BE2C (cell line): ENCODE results near the gene PCDHGB2.
"Not testable (repeated sequence)": the region's sequence is repeated elsewhere in the genome, so short reads cannot be mapped to it uniquely, and the experiment has no call there.

Experiments used
- DNase-seq: peaks from one replicate; pipeline ENCODE4 v3.0.0-alpha.2; 2020
- H3K27me3 ChIP-seq: fragments of 250-450 bp; sonication (Bioruptor Pico); 2 replicates; pipeline ENCODE4 v1.5.1; 2020; ENCODE audit warnings: mild to moderate bottlenecking
- H3K36me3 ChIP-seq: fragments of 250-450 bp; sonication (Bioruptor Pico); 2 replicates; pipeline ENCODE4 v1.5.1; 2020; ENCODE audit warnings: mild to moderate bottlenecking
- H3K4me1 ChIP-seq: fragments of 250-450 bp; sonication (Bioruptor Pico); 2 replicates; pipeline ENCODE4 v1.5.1; 2020
- H3K4me3 ChIP-seq: 2 replicates; pipeline ENCODE4 v1.5.1; 2011; ENCODE audit warnings: low read depth, low read length
- H3K9me3 ChIP-seq: fragments of 250-450 bp; sonication (Bioruptor Pico); 2 replicates; pipeline ENCODE4 v1.5.1; 2020
- CTCF ChIP-seq: IDR thresholded peaks from 2 replicates; pipeline ENCODE4 v1.5.1; 2012; ENCODE audit warnings: mild to moderate bottlenecking, low read depth, low read length

PCDHGB2 gene

GRCh38 chr5:141322261-141322660, 37.5 kb upstream of the PCDHGB2 start:
- no peaks in the 10 kb centered on the region for H3K4me1 ChIP-seq
- TF ChIP-seq CTCF = no peak

GRCh38 chr5:141326088-141326854, 33.5 kb upstream of the PCDHGB2 start:
- Histone ChIP-seq H3K36me3 (no peaks in the 10 kb centered on the region), H3K27me3 (no peaks in the 10 kb centered on the region), H3K4me1 (no peaks in the 10 kb centered on the region), H3K9me3 (no peaks in the 10 kb centered on the region), H3K4me3 (no peak overlapping the region)
- TF ChIP-seq CTCF = peak; percentile 42
- peak; percentile 43 for DNase-seq

More at GRCh38 chr5:141322261-141322660, 37.5 kb upstream of the PCDHGB2 start:
- peaks cover 28% of the 10 kb centered on the region for H3K36me3 ChIP-seq
- no peak overlapping the region for H3K4me3 ChIP-seq
- H3K9me3 ChIP-seq = peaks cover 11% of the 10 kb centered on the region
- no peaks in the 10 kb centered on the region for H3K27me3 ChIP-seq
- DNase-seq = no peak

GRCh38 chr5:141328231-141328630, 31.6 kb upstream of the PCDHGB2 start:
- Histone ChIP-seq H3K9me3 (no peaks in the 10 kb centered on the region), H3K27me3 (no peaks in the 10 kb centered on the region), H3K36me3 (no peaks in the 10 kb centered on the region), H3K4me3 (no peak overlapping the region), H3K4me1 (no peaks in the 10 kb centered on the region)
- no peak for DNase-seq
- no peak for TF ChIP-seq CTCF

GRCh38 chr5:141330299-141331080, 29.3 kb upstream of the PCDHGB2 start, which contains the start of gene PCDHGA1:
Gene PCDHGA1, plus strand, starts transcription at chr5:141330514.
- peak within 1 kb of the TSS; percentile 66 for H3K4me3 ChIP-seq
- no peaks in the 10 kb centered on the region for H3K27me3 ChIP-seq
- DNase-seq = peak; percentile 78
- peak; percentile 80 for TF ChIP-seq CTCF
- H3K4me1 ChIP-seq = no peaks in the 10 kb centered on the region
- H3K36me3 ChIP-seq = no peaks in the 10 kb centered on the region
- no peaks in the 10 kb centered on the region for H3K9me3 ChIP-seq

GRCh38 chr5:141332571-141332970, 27.2 kb upstream of the PCDHGB2 start:
- DNase-seq, H3K9me3 ChIP-seq, H3K36me3 ChIP-seq, H3K27me3 ChIP-seq, H3K4me1 ChIP-seq, H3K4me3 ChIP-seq: not testable (repeated sequence)

- no peaks in the 10 kb centered on the region for H3K27me3 ChIP-seq
- DNase-seq = peak; percentile 52
- no peaks in the 10 kb centered on the region; the same call in 1 of the 2 replicates for H3K4me1 ChIP-seq
- H3K4me3 ChIP-seq = no peak within 1 kb of the TSS
- peak; percentile 65 for TF ChIP-seq CTCF
- H3K9me3 ChIP-seq = peaks cover under 1% of the 10 kb centered on the region
- H3K36me3 ChIP-seq = peaks cover under 1% of the 10 kb centered on the region; the same call in 1 of the 2 replicates
Observed at GRCh38 chr5:141338538-141339306, 21.1 kb upstream of the PCDHGB2 start, which contains the start of gene PCDHGA2. Gene PCDHGA2, plus strand, starts transcription at chr5:141338760.

- H3K27me3 ChIP-seq, H3K9me3 ChIP-seq, H3K4me1 ChIP-seq, H3K4me3 ChIP-seq, DNase-seq, H3K36me3 ChIP-seq: not testable (repeated sequence)
Observed at GRCh38 chr5:141340781-141341354, 18.9 kb upstream of the PCDHGB2 start.
